GM12801 (cell line): ENCODE data around the gene PKN2.

Experiments used
- CTCF ChIP-seq: IDR thresholded peaks from one replicate; pipeline ENCODE4 v1.5.1; 2011; ENCODE audit warnings: control low read depth; ENCODE audit not compliant: insufficient read length; ENCODE audit errors: extremely low read depth

Gene PKN2

DNA sequence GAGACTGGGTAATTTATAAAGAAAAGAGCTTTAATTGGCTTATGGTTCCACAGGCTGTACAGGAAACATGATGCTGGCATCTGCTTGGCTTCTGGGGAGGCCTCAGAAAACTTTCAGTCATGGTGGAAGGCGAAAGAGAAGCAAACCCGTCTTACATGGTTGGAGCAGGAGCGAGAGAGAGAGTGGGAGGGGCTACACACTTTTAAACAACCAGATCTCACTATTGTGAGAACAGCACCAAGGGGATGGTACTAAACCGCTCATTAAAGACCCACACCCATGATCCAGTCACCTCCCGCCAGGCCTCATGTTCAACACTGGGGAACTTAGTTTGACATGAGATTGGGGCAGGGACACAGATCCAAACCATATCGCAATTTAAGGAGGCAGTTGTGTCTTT lies 69.4 kb downstream of the PKN2 start:
- TF ChIP-seq CTCF, result no peak

DNA sequence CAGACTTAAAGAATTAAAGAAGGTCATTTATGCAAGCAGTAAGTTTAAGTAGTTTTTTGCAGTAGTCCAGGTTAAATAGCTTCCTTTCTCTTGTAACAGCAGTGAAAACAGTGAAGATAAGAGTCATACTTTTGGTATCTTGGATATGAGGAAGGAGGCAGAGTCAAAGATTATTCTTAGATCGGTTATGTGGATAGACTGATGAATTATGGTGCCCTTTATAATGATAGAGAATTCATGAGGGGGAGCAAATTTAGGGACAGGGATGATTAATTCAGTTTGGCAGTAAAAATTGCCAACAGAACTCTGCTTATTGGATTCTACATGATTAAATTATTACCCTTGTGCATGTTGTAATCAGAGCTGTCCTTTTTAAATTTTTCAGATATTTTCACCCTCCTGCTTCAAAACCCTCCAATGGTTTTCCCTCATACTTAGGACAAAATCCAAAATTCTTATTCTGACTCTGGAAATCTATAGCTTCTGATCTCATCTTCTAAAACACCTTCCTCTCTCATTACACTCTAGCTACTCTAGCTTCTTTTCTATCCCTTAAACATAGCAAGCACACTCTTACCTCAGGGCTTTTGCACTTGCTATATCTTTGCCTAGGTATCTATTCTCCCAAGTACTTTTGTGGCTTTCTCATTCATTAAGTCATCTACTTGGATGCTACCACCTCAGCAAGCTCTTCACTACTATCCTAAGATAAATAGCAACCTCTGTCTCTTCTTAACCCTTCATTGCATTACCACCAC lies 79.8 kb downstream of the PKN2 start:
- TF ChIP-seq CTCF, result no peak

- TF ChIP-seq CTCF, result no peak
Observed at GRCh38 chr1:88768187-88768586, 84.1 kb downstream of the PKN2 start.

DNA sequence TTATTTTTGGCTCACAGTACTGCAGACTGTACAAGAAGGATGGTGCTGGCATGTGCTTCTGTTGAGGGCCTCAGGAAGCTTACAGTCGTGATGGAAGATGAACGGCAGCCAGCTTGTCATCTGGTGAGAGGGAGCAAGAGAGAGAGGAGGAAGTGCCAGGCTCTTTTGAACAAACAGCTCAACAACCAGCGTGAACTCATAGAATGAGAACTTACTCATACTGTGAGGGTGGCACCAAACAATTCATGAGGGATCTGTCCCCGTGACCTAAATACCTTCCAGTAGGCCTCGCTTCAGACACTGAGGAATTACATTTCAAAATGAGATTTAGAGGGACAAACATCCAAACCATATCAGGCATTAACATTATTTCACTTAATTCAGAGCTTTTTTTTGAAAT lies 84.7 kb downstream of the PKN2 start:
- no peak for TF ChIP-seq CTCF

DNA sequence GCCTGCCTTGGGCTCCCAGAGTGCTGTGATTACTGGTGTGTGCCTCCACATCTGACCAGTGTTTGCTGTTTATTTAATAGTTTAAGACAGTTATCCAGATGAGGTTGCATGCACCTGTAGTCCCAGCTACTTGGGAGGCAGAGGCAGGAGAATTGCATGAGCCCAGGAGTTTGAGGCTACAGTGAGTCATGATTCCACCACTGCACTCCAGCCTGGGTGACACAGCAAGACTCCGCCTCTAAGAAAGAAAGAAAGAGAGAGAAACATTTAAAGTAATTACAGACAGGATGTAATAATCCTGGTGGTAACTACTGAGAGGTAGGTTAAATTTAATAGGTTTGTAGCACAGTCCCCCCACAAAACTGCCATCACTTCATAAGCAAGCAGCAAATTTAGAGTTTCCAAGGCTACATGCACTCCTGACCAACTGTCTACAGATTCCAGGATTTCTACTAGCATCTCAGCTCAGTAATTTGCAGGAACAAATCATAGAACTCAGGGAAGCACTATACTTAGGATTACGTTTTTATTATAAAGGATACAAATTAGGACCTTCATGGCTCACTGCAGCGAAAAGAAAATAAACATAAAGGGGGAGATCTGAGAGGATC lies 89.6 kb downstream of the PKN2 start:
- no peak for TF ChIP-seq CTCF

DNA sequence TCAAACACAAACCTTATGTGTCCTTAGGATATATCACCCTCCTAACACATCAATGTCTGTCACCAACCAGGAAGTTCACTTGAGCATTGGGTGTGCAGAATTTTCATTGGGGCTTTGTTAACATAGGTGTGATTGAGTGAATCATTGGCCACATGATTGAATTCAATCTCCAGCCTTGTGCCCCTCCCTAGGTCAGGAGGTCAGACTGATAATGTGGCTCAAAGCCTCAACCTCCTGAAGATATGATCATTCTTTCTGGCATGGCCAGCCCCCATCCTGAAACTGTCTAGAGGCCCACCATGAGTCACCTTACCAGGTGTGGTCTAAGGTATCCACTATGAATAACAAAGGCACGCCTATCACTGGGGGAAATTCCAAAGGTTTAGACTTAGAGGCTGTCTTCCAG lies 90.1 kb downstream of the PKN2 start:
- no peak for TF ChIP-seq CTCF

GRCh38 chr1:88777604-88778149 lies 93.6 kb downstream of the PKN2 start:
- no peak for TF ChIP-seq CTCF
